Smooth muscle cell (in vitro differentiated cells): ENCODE measurements around the gene P2RY14. TPM values are rescaled to one million over a fixed set of nuclear protein-coding genes. Genes with fewer than 3 reads are reported as not detected.

Source experiments
- DNase-seq: peaks from one replicate; lab custom pipeline; 2025; ENCODE audit not compliant: unreplicated experiment; lab: John Stamatoyannopoulos, UW
- H2AFZ ChIP-seq: fragments of 200-600 bp; sonication (generic); 2 replicates; pipeline ENCODE4 v1.6.0; 2016; ENCODE audit warnings: antibody characterized with exemption, low read depth, mild to moderate bottlenecking
- H3F3A ChIP-seq: fragments of 200-600 bp; sonication (generic); 2 replicates; pipeline ENCODE4 v1.6.0; 2017; ENCODE audit warnings: antibody characterized with exemption, low read depth
- H3K27ac ChIP-seq: fragments of 200-600 bp; sonication (generic); 2 replicates; pipeline ENCODE4 v1.5.1; 2016; ENCODE audit warnings: low read depth, mild to moderate bottlenecking
- H3K27me3 ChIP-seq: fragments of 200-600 bp; sonication (generic); 2 replicates; pipeline ENCODE4 v1.6.1; 2016; ENCODE audit warnings: low read depth, mild to moderate bottlenecking
- H3K36me3 ChIP-seq: fragments of 200-600 bp; sonication (generic); 2 replicates; pipeline ENCODE4 v1.5.1; 2016; ENCODE audit warnings: low read depth
- H3K4me1 ChIP-seq: fragments of 200-600 bp; sonication (generic); 2 replicates; pipeline ENCODE4 v1.5.1; 2016; ENCODE audit warnings: low read depth
- H3K4me2 ChIP-seq: fragments of 200-600 bp; sonication (generic); 2 replicates; pipeline ENCODE4 v1.6.0; 2016; ENCODE audit warnings: mild to moderate bottlenecking
- H3K4me3 ChIP-seq: fragments of 200-600 bp; sonication (generic); 2 replicates; pipeline ENCODE4 v1.5.1; 2016; ENCODE audit warnings: mild to moderate bottlenecking
- H3K79me2 ChIP-seq: fragments of 200-600 bp; sonication (generic); 2 replicates; pipeline ENCODE4 v1.6.0; 2016; ENCODE audit warnings: low read depth, mild to moderate bottlenecking
- H3K9ac ChIP-seq: fragments of 200-600 bp; sonication (generic); 2 replicates; pipeline ENCODE4 v1.6.0; 2016; ENCODE audit warnings: low read depth
- H3K9me3 ChIP-seq: fragments of 200-600 bp; sonication (generic); replicated peaks from 2 replicates; pipeline ENCODE4 v1.5.1; 2016; ENCODE audit warnings: low read depth
- H4K20me1 ChIP-seq: fragments of 200-600 bp; sonication (generic); 2 replicates; pipeline ENCODE4 v1.6.0; 2016; ENCODE audit warnings: low read depth
- CTCF ChIP-seq: fragments of 200-600 bp; sonication (generic); IDR thresholded peaks from 2 replicates; pipeline ENCODE4 v1.5.1; 2017; ENCODE audit warnings: borderline replicate concordance, mild to moderate bottlenecking, antibody characterized with exemption; ENCODE audit not compliant: insufficient read depth, poor library complexity, severe bottlenecking
- WGBS: methylation state at CpG from one replicate; pipeline ENCODE4 v1.1.7; 2016; ENCODE audit warnings: low lambda C conversion rate; 5-methylcytosine and 5-hydroxymethylcytosine counted together
- polyA plus RNA-seq: library from polyadenylated mRNA; unstranded; fragments of >200 nt; fragmentation: Nextera tagmentation; extraction: Ambion mirVana; gene quantifications from 2 replicates; pipeline ENCODE4 v1.2.1, GENCODE V29; 2016
- total RNA-seq: library from RNA; depleted of rRNA; stranded (reverse); fragments of >200 nt; gene quantifications from 2 replicates; pipeline ENCODE4 v1.2.3, GENCODE V29; 2014

The P2RY14 gene
- total and polyA plus RNA-seq, 2 experiments from 2014 or later: not detected

GRCh38 chr3:151195826-151196225 lies 82.5 kb downstream of the P2RY14 start:
- no peak for DNase-seq
- Histone ChIP-seq H2AFZ (no peak overlapping the region), H3K4me2 (no peak overlapping the region), H3K27ac (no peak overlapping the region), H3K79me2 (no peaks in the 10 kb centered on the region), H3F3A (no peaks in the 10 kb centered on the region), H3K27me3 (no peaks in the 10 kb centered on the region), H3K4me1 (no peaks in the 10 kb centered on the region), H3K9ac (no peak overlapping the region), H3K36me3 (no peaks in the 10 kb centered on the region), H4K20me1 (no peaks in the 10 kb centered on the region), H3K4me3 (no peak overlapping the region), H3K9me3 (no peaks in the 10 kb centered on the region)
- no peak for TF ChIP-seq CTCF
- WGBS: 97% methylated on average over 1 of the region's 1 CpG

GRCh38 chr3:151192545-151192944 lies 85.8 kb downstream of the P2RY14 start:
- H3F3A ChIP-seq: no peaks in the 10 kb centered on the region
- no peak overlapping the region for H2AFZ ChIP-seq
- no peak for TF ChIP-seq CTCF
- no peaks in the 10 kb centered on the region for H3K27me3 ChIP-seq
- H3K4me1 ChIP-seq: no peaks in the 10 kb centered on the region
- no peak overlapping the region for H3K4me3 ChIP-seq
- no peak overlapping the region for H3K27ac ChIP-seq
- WGBS: 98% methylated on average over 6 of the region's 6 CpGs
- H3K9ac ChIP-seq: no peak overlapping the region
- H4K20me1 ChIP-seq: no peaks in the 10 kb centered on the region
- H3K36me3 ChIP-seq: no peaks in the 10 kb centered on the region
- H3K9me3 ChIP-seq: no peaks in the 10 kb centered on the region
- H3K79me2 ChIP-seq: no peaks in the 10 kb centered on the region
- no peak overlapping the region for H3K4me2 ChIP-seq
- DNase-seq: no peak

GRCh38 chr3:151191095-151191494 lies 87.2 kb downstream of the P2RY14 start:
- Histone ChIP-seq H4K20me1 (no peaks in the 10 kb centered on the region), H3K79me2 (no peaks in the 10 kb centered on the region), H2AFZ (no peak overlapping the region), H3K36me3 (no peaks in the 10 kb centered on the region), H3K9me3 (no peaks in the 10 kb centered on the region), H3K27me3 (no peaks in the 10 kb centered on the region), H3K9ac (no peak overlapping the region), H3K4me1 (no peaks in the 10 kb centered on the region), H3K4me3 (no peak overlapping the region), H3F3A (no peaks in the 10 kb centered on the region), H3K27ac (no peak overlapping the region), H3K4me2 (no peak overlapping the region)
- DNase-seq: no peak
- TF ChIP-seq CTCF: no peak
- WGBS: 100% methylated on average over 1 of the region's 1 CpG

- no peak for DNase-seq
- H3K9ac ChIP-seq: no peak overlapping the region
- no peaks in the 10 kb centered on the region for H3K9me3 ChIP-seq
- H2AFZ ChIP-seq: peak overlapping the region; percentile 78
- no peak overlapping the region for H3K27ac ChIP-seq
- no peaks in the 10 kb centered on the region for H3K36me3 ChIP-seq
- 38% methylated on average over 5 of the region's 5 CpGs for WGBS
- H3K4me2 ChIP-seq: peak overlapping the region; percentile 13
- H4K20me1 ChIP-seq: no peaks in the 10 kb centered on the region
- H3F3A ChIP-seq: no peaks in the 10 kb centered on the region
- H3K4me1 ChIP-seq: no peaks in the 10 kb centered on the region
- H3K27me3 ChIP-seq: no peaks in the 10 kb centered on the region
- TF ChIP-seq CTCF: no peak
- H3K4me3 ChIP-seq: no peak overlapping the region
- no peaks in the 10 kb centered on the region for H3K79me2 ChIP-seq
Observed at GRCh38 chr3:151183265-151183671, 95.1 kb downstream of the P2RY14 start.
